Measurements from ENCODE around the gene ANKHD1. TPM values are rescaled to one million over a fixed set of nuclear protein-coding genes. Genes with fewer than 3 reads are reported as not detected.

Gene ANKHD1
- polyA plus RNA-seq, 1 of the 3 experiments (the other 2 are of a cell fraction): 26.7 TPM

GRCh38 chr5:140403613-140404012, 2.0 kb downstream of the ANKHD1 start:
- peaks cover 73% of the 10 kb centered on the region for H3K79me2 ChIP-seq (ENCODE audit: insufficient read depth)
- no peak overlapping the region for H3K9ac ChIP-seq
- POLR2A ChIA-PET: no interaction called here
- H3K4me2 ChIP-seq: peak overlapping the region; percentile 85
- H4K20me1 ChIP-seq (ENCODE audit: insufficient read depth): peaks cover 56% of the 10 kb centered on the region
- H3K9me3 ChIP-seq: no peaks in the 10 kb centered on the region
- 52% methylated on average over 5 of the region's 5 CpGs for WGBS (ENCODE audit: low lambda C conversion rate)
- no peak for DNase-seq
- H3K36me3 ChIP-seq (replicated peaks in 1 of 2; ENCODE audit: control insufficient read depth in 1 of 2, insufficient read depth in 2 of 2, low read length in 1 of 2): no peaks in the 10 kb centered on the region
- H3K27ac ChIP-seq (ENCODE audit: low read depth in 2 of 2, low read length in 1 of 2): no peak overlapping the region
- peaks cover 0 to 4% of the 10 kb centered on the region in 2 experiments; a peak in 1 of 4 replicates for H3K4me1 ChIP-seq (ENCODE audit: control insufficient read depth in 1 of 2, insufficient read depth in 2 of 2, low read depth in 1 of 2, low read length in 1 of 2)
- TF ChIP-seq POLR2AphosphoS5 (IDR thresholded peaks at IDR 0.05; ENCODE audit: low read depth, low read length): no peak
- TF ChIP-seq FOXM1 (IDR thresholded peaks at IDR 0.05; ENCODE audit: low read depth): no peak
- no peak for TF ChIP-seq FOXJ3 (CRISPR knock-in tag; IDR thresholded peaks at IDR 0.05)
- TF ChIP-seq, protein P1, sequence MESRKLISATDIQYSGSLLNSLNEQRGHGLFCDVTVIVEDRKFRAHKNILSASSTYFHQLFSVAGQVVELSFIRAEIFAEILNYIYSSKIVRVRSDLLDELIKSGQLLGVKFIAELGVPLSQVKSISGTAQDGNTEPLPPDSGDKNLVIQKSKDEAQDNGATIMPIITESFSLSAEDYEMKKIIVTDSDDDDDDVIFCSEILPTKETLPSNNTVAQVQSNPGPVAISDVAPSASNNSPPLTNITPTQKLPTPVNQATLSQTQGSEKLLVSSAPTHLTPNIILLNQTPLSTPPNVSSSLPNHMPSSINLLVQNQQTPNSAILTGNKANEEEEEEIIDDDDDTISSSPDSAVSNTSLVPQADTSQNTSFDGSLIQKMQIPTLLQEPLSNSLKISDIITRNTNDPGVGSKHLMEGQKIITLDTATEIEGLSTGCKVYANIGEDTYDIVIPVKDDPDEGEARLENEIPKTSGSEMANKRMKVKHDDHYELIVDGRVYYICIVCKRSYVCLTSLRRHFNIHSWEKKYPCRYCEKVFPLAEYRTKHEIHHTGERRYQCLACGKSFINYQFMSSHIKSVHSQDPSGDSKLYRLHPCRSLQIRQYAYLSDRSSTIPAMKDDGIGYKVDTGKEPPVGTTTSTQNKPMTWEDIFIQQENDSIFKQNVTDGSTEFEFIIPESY (IDR thresholded peaks at IDR 0.05; ENCODE audit: borderline replicate concordance, low read depth): no peak
- no peak for TF ChIP-seq RXRA (IDR thresholded peaks at IDR 0.05; ENCODE audit: borderline replicate concordance, low read depth)
- no peak for TF ChIP-seq NRF1 (IDR thresholded peaks at IDR 0.05; ENCODE audit: low read depth, low read length)
- no peak for TF ChIP-seq GATA2 (CRISPR knock-in tag; IDR thresholded peaks at IDR 0.05)
- no peak for TF ChIP-seq RAD21 (IDR thresholded peaks at IDR 0.05; ENCODE audit: low read length)
- TF ChIP-seq GABPA (IDR thresholded peaks at IDR 0.05; ENCODE audit: low read depth): no peak
- no peak for TF ChIP-seq EZH2phosphoT487 (IDR thresholded peaks at IDR 0.05; ENCODE audit: borderline replicate concordance, low read depth)
- no peak for TF ChIP-seq TCF12 (IDR thresholded peaks at IDR 0.05)
- no peak for TF ChIP-seq ELF1 (IDR thresholded peaks at IDR 0.05)
- TF ChIP-seq TAF1 (IDR thresholded peaks at IDR 0.05; ENCODE audit: borderline replicate concordance, low read depth, low read length): no peak
- TF ChIP-seq MXI1 (IDR thresholded peaks at IDR 0.05; ENCODE audit: low read depth, low read length): no peak
- TF ChIP-seq, protein P2, sequence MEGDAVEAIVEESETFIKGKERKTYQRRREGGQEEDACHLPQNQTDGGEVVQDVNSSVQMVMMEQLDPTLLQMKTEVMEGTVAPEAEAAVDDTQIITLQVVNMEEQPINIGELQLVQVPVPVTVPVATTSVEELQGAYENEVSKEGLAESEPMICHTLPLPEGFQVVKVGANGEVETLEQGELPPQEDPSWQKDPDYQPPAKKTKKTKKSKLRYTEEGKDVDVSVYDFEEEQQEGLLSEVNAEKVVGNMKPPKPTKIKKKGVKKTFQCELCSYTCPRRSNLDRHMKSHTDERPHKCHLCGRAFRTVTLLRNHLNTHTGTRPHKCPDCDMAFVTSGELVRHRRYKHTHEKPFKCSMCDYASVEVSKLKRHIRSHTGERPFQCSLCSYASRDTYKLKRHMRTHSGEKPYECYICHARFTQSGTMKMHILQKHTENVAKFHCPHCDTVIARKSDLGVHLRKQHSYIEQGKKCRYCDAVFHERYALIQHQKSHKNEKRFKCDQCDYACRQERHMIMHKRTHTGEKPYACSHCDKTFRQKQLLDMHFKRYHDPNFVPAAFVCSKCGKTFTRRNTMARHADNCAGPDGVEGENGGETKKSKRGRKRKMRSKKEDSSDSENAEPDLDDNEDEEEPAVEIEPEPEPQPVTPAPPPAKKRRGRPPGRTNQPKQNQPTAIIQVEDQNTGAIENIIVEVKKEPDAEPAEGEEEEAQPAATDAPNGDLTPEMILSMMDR (IDR thresholded peaks at IDR 0.05): no peak
- TF ChIP-seq USF1 (IDR thresholded peaks at IDR 0.05; ENCODE audit: borderline replicate concordance, low read depth): no peak
- no peak for TF ChIP-seq YY1 (IDR thresholded peaks at IDR 0.05; ENCODE audit: low read depth)
- no peak for TF ChIP-seq FOSL2 (IDR thresholded peaks at IDR 0.05; ENCODE audit: borderline replicate concordance, low read depth)
- no peak for TF ChIP-seq TEAD4 (IDR thresholded peaks at IDR 0.05; ENCODE audit: borderline replicate concordance, insufficient read depth)
- H3F3A ChIP-seq (replicated peaks; ENCODE audit: insufficient read depth): peaks cover 17% of the 10 kb centered on the region
- CTCF ChIA-PET: no interaction called here
- no peak overlapping the region for H2AFZ ChIP-seq (ENCODE audit: low read depth)
- no peaks in the 10 kb centered on the region for H3K27me3 ChIP-seq (ENCODE audit: insufficient read depth)
- H3K9me2 ChIP-seq: no peaks in the 10 kb centered on the region
- H3K4me3 ChIP-seq (ENCODE audit: low read depth in 2 of 2, low read length in 1 of 2): peak overlapping the region; percentile 85 to 98

All from SK-N-SH (cell line).